ENCODE data around the gene NCAPD3. TPM values are rescaled to one million over a fixed set of nuclear protein-coding genes. Genes with fewer than 3 reads are reported as not detected.

NCAPD3 gene
- total RNA-seq, 6 experiments from 2014 or later = 19.6 to 31.1 (median 29.4) TPM

DNA sequence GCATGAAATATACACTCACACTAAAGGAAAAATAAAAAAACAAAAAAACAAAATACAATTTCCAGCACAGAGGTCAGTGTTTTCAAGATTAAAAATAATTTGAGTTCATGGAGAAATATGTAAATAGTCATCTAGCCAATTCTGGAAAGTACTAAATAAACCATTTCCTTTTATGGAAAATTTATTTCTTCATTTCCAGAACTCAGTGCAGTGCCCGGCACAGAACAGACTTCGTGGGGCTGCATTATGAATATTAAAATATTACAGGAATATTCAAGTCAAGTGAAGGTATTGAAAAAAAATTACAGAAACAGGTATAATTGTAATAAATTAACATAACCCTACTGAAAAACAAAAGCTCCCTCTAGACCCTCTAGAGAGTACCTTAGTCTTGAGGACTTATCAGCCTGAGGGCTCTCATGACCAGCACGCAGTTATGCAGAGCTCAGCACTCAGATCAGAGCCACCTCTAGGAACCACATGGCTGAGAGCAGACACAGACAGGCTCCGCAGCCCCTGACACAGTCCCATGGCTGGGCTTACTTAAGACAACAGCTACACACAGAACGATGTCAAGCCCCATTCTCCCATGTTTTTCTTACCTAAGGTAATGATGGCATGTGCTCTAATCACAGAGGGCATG, 45.6 kb downstream of the NCAPD3 start:
- H3K36me3 Mint-ChIP-seq (ENCODE audit: low read depth) = peaks cover 32% of the 10 kb centered on the region
- no peak for DNase-seq
- H3K4me3 Mint-ChIP-seq = no peak overlapping the region
- no peaks in the 10 kb centered on the region for H3K27me3 Mint-ChIP-seq (ENCODE audit: insufficient read depth)
- TF ChIP-seq, protein P1, sequence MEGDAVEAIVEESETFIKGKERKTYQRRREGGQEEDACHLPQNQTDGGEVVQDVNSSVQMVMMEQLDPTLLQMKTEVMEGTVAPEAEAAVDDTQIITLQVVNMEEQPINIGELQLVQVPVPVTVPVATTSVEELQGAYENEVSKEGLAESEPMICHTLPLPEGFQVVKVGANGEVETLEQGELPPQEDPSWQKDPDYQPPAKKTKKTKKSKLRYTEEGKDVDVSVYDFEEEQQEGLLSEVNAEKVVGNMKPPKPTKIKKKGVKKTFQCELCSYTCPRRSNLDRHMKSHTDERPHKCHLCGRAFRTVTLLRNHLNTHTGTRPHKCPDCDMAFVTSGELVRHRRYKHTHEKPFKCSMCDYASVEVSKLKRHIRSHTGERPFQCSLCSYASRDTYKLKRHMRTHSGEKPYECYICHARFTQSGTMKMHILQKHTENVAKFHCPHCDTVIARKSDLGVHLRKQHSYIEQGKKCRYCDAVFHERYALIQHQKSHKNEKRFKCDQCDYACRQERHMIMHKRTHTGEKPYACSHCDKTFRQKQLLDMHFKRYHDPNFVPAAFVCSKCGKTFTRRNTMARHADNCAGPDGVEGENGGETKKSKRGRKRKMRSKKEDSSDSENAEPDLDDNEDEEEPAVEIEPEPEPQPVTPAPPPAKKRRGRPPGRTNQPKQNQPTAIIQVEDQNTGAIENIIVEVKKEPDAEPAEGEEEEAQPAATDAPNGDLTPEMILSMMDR (IDR thresholded peaks at IDR 0.05) = no peak
- peaks cover 17% of the 10 kb centered on the region for H3K4me1 Mint-ChIP-seq (ENCODE audit: low read depth)
- H3K9me3 Mint-ChIP-seq = no peaks in the 10 kb centered on the region
- H3K27ac Mint-ChIP-seq = no peak overlapping the region

DNA sequence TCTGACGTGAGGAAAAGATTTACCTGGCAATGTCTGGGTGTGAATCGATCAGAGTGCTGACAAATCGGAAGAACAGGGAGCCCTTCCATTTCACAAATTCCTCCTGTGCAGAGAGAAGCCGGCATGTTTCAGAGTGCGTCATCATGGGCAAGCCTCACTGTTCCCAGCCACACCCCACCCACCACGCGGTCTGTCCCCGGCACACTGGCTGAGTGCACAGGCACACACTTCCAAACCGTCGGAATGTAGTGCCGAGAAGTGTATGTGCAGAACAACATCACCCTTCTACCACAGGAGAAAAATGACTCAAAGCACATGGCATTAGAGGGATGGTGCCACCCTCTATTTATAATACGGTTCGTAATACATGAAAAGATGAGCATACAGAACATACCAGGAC, 47.5 kb downstream of the NCAPD3 start:
- Mint-ChIP-seq H3K4me3 (no peak overlapping the region), H3K4me1 (ENCODE audit: low read depth) (peaks cover 9% of the 10 kb centered on the region), H3K27ac (no peak overlapping the region), H3K9me3 (no peaks in the 10 kb centered on the region), H3K36me3 (ENCODE audit: low read depth) (peaks cover 31% of the 10 kb centered on the region), H3K27me3 (ENCODE audit: insufficient read depth) (no peaks in the 10 kb centered on the region; the same call in 1 of the 2 replicates)
- DNase-seq = no peak
- TF ChIP-seq, protein P1 (IDR thresholded peaks at IDR 0.05) = no peak

DNA sequence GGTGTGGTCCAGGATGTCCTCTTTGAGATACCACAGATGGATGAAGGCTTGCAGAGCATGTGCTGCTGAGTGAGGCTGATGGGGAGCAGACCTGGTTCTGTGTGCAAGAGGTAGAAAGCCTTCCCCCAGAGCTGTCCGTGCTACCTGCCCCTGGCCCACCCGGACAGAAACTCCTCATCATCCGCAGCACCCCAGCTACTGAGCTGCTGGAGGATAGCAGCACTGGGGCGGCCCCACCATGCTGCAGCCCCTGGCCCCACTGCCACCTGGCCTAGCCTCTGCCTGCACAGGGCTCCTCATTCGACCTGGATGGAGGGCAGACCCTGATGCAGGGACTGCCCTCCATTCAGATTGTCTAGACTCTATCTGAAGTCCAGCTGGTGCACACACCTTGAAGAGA, 50.5 kb downstream of the NCAPD3 start:
- Mint-ChIP-seq H3K9me3 (no peaks in the 10 kb centered on the region), H3K27ac (no peak overlapping the region), H3K4me3 (no peak overlapping the region), H3K4me1 (ENCODE audit: low read depth) (peaks cover 17% of the 10 kb centered on the region), H3K27me3 (ENCODE audit: insufficient read depth) (no peaks in the 10 kb centered on the region; the same call in 1 of the 2 replicates), H3K36me3 (ENCODE audit: low read depth) (peaks cover 30% of the 10 kb centered on the region)
- TF ChIP-seq, protein P1 (IDR thresholded peaks at IDR 0.05) = no peak
- DNase-seq = no peak

DNA sequence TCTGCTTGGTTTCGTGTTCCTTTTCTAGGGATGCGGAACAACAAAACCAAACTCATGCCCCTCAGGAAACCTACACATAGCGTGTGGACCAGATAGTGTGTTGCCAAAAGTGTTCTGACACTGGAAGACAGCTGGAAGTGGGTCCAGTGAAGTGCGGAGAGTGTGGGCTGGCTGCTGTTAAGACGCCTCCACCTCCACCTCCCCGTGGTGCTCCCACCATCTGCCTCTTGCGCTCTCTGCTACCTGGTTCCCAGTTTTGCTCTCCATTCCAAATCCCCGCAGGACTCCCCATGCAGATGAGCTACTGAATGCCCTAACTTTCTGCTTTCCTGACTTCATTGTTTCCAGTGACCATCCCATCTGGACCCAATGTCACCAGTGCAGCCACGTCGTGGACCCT, 51.8 kb downstream of the NCAPD3 start:
- Mint-ChIP-seq H3K9me3 (no peaks in the 10 kb centered on the region), H3K36me3 (ENCODE audit: low read depth) (peaks cover 33% of the 10 kb centered on the region), H3K4me1 (ENCODE audit: low read depth) (peaks cover 17% of the 10 kb centered on the region), H3K4me3 (no peak overlapping the region), H3K27me3 (ENCODE audit: insufficient read depth) (no peaks in the 10 kb centered on the region; the same call in 1 of the 2 replicates), H3K27ac (peak overlapping the region; percentile 24; the same call in 1 of the 2 replicates)
- TF ChIP-seq, protein P1 (IDR thresholded peaks at IDR 0.05) = no peak
- no peak for DNase-seq

DNA sequence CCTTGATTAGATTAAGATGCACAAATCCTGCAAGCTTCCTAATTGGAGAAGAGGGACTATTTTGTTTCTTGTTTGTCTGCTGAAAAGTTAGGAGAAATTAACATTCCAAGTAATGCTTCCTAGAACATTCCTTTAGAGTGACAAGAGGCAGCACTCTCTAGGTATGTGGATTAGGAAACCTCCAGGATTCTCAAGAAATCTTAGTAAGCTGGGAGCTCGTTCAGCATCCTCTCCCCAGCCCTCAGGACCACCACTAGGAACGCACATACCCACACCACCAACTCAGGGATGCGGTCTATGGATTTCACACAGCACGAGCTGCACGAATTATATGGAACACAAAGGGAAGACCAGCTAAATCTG, 52.9 kb downstream of the NCAPD3 start:
- peaks cover 17% of the 10 kb centered on the region for H3K4me1 Mint-ChIP-seq (ENCODE audit: low read depth)
- H3K9me3 Mint-ChIP-seq = no peaks in the 10 kb centered on the region
- TF ChIP-seq, protein P1 (IDR thresholded peaks at IDR 0.05) = no peak
- H3K27ac Mint-ChIP-seq = peak overlapping the region; percentile 29; the same call in 1 of the 2 replicates
- peak; percentile 30 for DNase-seq
- no peaks in the 10 kb centered on the region; the same call in 1 of the 2 replicates for H3K27me3 Mint-ChIP-seq (ENCODE audit: insufficient read depth)
- peaks cover 25% of the 10 kb centered on the region for H3K36me3 Mint-ChIP-seq (ENCODE audit: low read depth)
- no peak overlapping the region for H3K4me3 Mint-ChIP-seq
